Measurements from ENCODE around the gene C17orf67.

C17orf67 gene

DNA sequence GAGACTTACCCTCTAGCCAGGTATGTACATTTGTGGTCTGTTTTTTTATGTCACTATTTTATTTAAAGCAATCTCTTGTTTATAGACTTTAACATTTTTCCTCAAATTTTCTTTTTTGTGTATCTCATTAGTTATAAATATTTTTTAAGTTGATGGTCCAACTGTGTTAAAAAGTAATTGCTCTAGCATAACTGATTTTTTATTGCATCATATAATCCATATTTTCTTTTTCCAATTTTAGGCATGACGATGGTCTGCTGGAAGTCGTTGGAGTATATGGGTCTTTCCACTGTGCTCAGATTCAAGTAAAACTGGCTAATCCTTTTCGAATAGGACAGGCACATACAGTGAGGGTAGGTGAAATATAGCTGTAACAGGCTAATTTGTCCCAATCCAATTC is 28.2 kb upstream of the C17orf67 start:
- no peak overlapping the region for H2BK12ac ChIP-seq (ENCODE audit: low read length)
- no peak overlapping the region for H4K8ac ChIP-seq (ENCODE audit: low read depth, low read length)
- H2BK15ac ChIP-seq (ENCODE audit: low read length): no peak overlapping the region
- no peaks in the 10 kb centered on the region for H3K9me3 ChIP-seq (replicated peaks in 1 of 2; ENCODE audit: control insufficient read depth in 2 of 2, insufficient read depth in 1 of 2, low read depth in 1 of 2, low read length in 2 of 2)
- H2BK5ac ChIP-seq (ENCODE audit: low read length): no peak overlapping the region
- no peak overlapping the region for H2AFZ ChIP-seq (ENCODE audit: low read length)
- no CpG with 5 or more reads among the region's 3 CpGs for WGBS, 2 donors (ENCODE audit: extremely low coverage in 2 of 2, insufficient read length in 2 of 2, insufficient replicate concordance in 1 of 2)
- DNase-seq (ENCODE audit: low spot score): no peak
- H3K4me2 ChIP-seq (ENCODE audit: insufficient read depth, low read length, poor library complexity, severe bottlenecking): no peak overlapping the region
- H3K18ac ChIP-seq (ENCODE audit: low read length): no peak overlapping the region
- H3K9ac ChIP-seq (ENCODE audit: low read depth, low read length, poor library complexity): no peak overlapping the region
- H3K4me1 ChIP-seq (ENCODE audit: control insufficient read depth in 2 of 2, insufficient read depth in 1 of 2, low read depth in 1 of 2, low read length in 2 of 2): peaks cover 0 to 2% of the 10 kb centered on the region in 2 donors
- H3K23ac ChIP-seq (ENCODE audit: low read depth, low read length, poor library complexity): no peak overlapping the region
- H3K4ac ChIP-seq (ENCODE audit: low read length): no peak overlapping the region
- H3K79me1 ChIP-seq (ENCODE audit: low read depth, low read length): no peaks in the 10 kb centered on the region
- no peaks in the 10 kb centered on the region for H3K27me3 ChIP-seq (ENCODE audit: control insufficient read depth in 3 of 3, insufficient read depth in 3 of 3, low read depth in 1 of 3, low read length in 3 of 3)
- H2AK5ac ChIP-seq (ENCODE audit: low read depth, low read length): no peak overlapping the region
- H3K4me3 ChIP-seq (ENCODE audit: low read length in 2 of 2): no peak overlapping the region
- peaks cover 0 to 10% of the 10 kb centered on the region in 2 donors for H3K36me3 ChIP-seq (replicated peaks in 1 of 2; ENCODE audit: control insufficient read depth in 2 of 2, insufficient read depth in 2 of 2, low read length in 2 of 2)
- H3K14ac ChIP-seq (ENCODE audit: low read length): no peak overlapping the region
- no peak overlapping the region for H3K27ac ChIP-seq (replicated peaks; ENCODE audit: low read length)
- no peak overlapping the region for H4K91ac ChIP-seq (ENCODE audit: low read depth, low read length, poor library complexity)
- H2BK120ac ChIP-seq (ENCODE audit: low read depth, low read length): no peak overlapping the region

DNA sequence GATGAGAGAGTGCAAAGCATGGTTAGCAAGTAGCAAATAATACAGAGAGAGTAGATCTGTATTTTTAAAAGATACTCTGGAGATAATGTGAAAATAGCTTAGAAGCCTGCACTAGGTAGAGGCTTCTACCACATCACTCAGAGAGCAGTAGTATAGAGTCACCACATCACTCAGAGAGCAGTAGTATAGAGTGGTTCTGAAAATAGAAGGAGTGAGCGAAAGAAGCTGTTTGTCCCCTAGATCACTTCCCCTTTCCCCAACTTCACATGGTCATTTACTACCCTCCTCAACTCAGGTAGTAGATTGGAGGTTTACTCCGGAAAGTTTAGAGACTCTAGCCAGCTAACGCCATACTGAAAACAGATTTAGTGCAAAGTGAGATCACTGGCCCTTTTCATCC is 17.3 kb upstream of the C17orf67 start:
- Histone ChIP-seq H3K18ac (ENCODE audit: low read length) (no peak overlapping the region), H3K4me2 (ENCODE audit: insufficient read depth, low read length, poor library complexity, severe bottlenecking) (no peak overlapping the region), H2AK5ac (ENCODE audit: low read depth, low read length) (no peak overlapping the region), H3K27me3 (ENCODE audit: control insufficient read depth in 3 of 3, insufficient read depth in 3 of 3, low read depth in 1 of 3, low read length in 3 of 3) (no peaks in the 10 kb centered on the region), H2BK5ac (ENCODE audit: low read length) (no peak overlapping the region), H3K4ac (ENCODE audit: low read length) (no peak overlapping the region), H3K4me3 (ENCODE audit: low read length in 2 of 2) (no peak overlapping the region), H2BK15ac (ENCODE audit: low read length) (no peak overlapping the region), H4K8ac (ENCODE audit: low read depth, low read length) (no peak overlapping the region), H2BK120ac (ENCODE audit: low read depth, low read length) (no peak overlapping the region), H3K23ac (ENCODE audit: low read depth, low read length, poor library complexity) (no peak overlapping the region), H2AFZ (ENCODE audit: low read length) (no peak overlapping the region), H3K9ac (ENCODE audit: low read depth, low read length, poor library complexity) (no peak overlapping the region), H3K4me1 (ENCODE audit: control insufficient read depth in 2 of 2, insufficient read depth in 1 of 2, low read depth in 1 of 2, low read length in 2 of 2) (no peaks in the 10 kb centered on the region), H3K14ac (ENCODE audit: low read length) (no peak overlapping the region), H3K36me3 (replicated peaks in 1 of 2; ENCODE audit: control insufficient read depth in 2 of 2, insufficient read depth in 2 of 2, low read length in 2 of 2) (peaks cover 0 to 16% of the 10 kb centered on the region in 2 donors), H3K79me1 (ENCODE audit: low read depth, low read length) (no peaks in the 10 kb centered on the region), H2BK12ac (ENCODE audit: low read length) (no peak overlapping the region), H4K91ac (ENCODE audit: low read depth, low read length, poor library complexity) (no peak overlapping the region), H3K9me3 (replicated peaks in 1 of 2; ENCODE audit: control insufficient read depth in 2 of 2, insufficient read depth in 1 of 2, low read depth in 1 of 2, low read length in 2 of 2) (no peaks in the 10 kb centered on the region), H3K27ac (replicated peaks; ENCODE audit: low read length) (no peak overlapping the region)
- no peak for DNase-seq (ENCODE audit: low spot score)
- WGBS, 2 donors (ENCODE audit: extremely low coverage in 2 of 2, insufficient read length in 2 of 2, insufficient replicate concordance in 1 of 2): no CpG with 5 or more reads among the region's 3 CpGs

DNA sequence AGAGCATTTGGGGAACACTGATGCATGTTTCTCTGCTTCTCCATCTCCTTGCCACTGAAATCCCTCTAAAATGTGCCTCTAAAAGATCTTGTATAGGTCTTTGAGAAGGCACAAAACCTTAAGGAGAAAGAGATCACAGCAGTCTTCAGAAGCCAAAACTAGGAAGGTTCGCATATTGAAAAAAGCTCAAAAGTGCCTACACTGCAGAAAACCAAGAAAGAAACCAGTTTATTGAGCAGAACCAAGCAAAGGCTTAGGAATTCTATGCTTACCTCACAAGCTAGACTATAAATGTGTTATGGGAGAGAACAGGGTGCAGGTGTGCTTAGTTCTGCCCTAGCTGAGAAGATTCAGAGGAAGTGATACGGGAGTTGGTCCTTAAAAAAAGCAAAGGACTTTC is 16.9 kb upstream of the C17orf67 start:
- Histone ChIP-seq H3K27me3 (ENCODE audit: control insufficient read depth in 3 of 3, insufficient read depth in 3 of 3, low read depth in 1 of 3, low read length in 3 of 3) (no peaks in the 10 kb centered on the region), H2BK12ac (ENCODE audit: low read length) (no peak overlapping the region), H3K79me1 (ENCODE audit: low read depth, low read length) (no peaks in the 10 kb centered on the region), H3K9me3 (replicated peaks in 1 of 2; ENCODE audit: control insufficient read depth in 2 of 2, insufficient read depth in 1 of 2, low read depth in 1 of 2, low read length in 2 of 2) (no peaks in the 10 kb centered on the region), H2AK5ac (ENCODE audit: low read depth, low read length) (no peak overlapping the region), H3K9ac (ENCODE audit: low read depth, low read length, poor library complexity) (no peak overlapping the region), H4K91ac (ENCODE audit: low read depth, low read length, poor library complexity) (no peak overlapping the region), H3K4me2 (ENCODE audit: insufficient read depth, low read length, poor library complexity, severe bottlenecking) (no peak overlapping the region), H3K4me1 (ENCODE audit: control insufficient read depth in 2 of 2, insufficient read depth in 1 of 2, low read depth in 1 of 2, low read length in 2 of 2) (no peaks in the 10 kb centered on the region), H2BK5ac (ENCODE audit: low read length) (no peak overlapping the region), H3K14ac (ENCODE audit: low read length) (no peak overlapping the region), H3K4ac (ENCODE audit: low read length) (no peak overlapping the region), H2AFZ (ENCODE audit: low read length) (no peak overlapping the region), H2BK15ac (ENCODE audit: low read length) (no peak overlapping the region), H3K4me3 (ENCODE audit: low read length in 2 of 2) (no peak overlapping the region), H2BK120ac (ENCODE audit: low read depth, low read length) (no peak overlapping the region), H3K27ac (replicated peaks; ENCODE audit: low read length) (no peak overlapping the region), H3K23ac (ENCODE audit: low read depth, low read length, poor library complexity) (no peak overlapping the region), H3K36me3 (replicated peaks in 1 of 2; ENCODE audit: control insufficient read depth in 2 of 2, insufficient read depth in 2 of 2, low read length in 2 of 2) (peaks cover 0 to 18% of the 10 kb centered on the region in 2 donors), H3K18ac (ENCODE audit: low read length) (no peak overlapping the region), H4K8ac (ENCODE audit: low read depth, low read length) (no peak overlapping the region)
- WGBS, 2 donors (ENCODE audit: extremely low coverage in 2 of 2, insufficient read length in 2 of 2, insufficient replicate concordance in 1 of 2): no CpG with 5 or more reads among the region's 2 CpGs
- no peak for DNase-seq (ENCODE audit: low spot score)

DNA sequence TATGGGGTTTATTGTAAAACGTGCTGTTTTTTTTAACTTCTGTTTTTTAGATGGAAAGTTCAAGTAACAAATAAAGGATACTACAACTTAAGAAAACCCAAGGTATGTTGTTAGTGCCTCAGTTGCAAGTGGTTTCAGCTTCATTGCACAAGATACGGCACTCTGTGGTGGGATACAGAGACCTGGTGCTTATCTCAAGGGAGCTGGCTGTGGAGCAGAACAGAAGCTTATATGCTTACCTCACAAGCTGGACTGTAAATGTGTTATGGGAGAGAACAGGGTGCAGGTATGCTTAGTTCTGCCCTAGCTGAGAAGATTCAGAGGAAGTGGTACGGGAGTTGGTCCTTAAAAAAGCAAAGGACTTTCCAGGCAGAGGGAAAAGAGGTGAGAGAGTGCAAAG is 15.4 kb upstream of the C17orf67 start:
- Histone ChIP-seq H3K27ac (replicated peaks; ENCODE audit: low read length) (no peak overlapping the region), H3K36me3 (replicated peaks in 1 of 2; ENCODE audit: control insufficient read depth in 2 of 2, insufficient read depth in 2 of 2, low read length in 2 of 2) (peaks cover 0 to 18% of the 10 kb centered on the region in 2 donors), H2AFZ (ENCODE audit: low read length) (no peak overlapping the region), H3K4me3 (ENCODE audit: low read length in 2 of 2) (no peak overlapping the region), H2BK12ac (ENCODE audit: low read length) (no peak overlapping the region), H2AK5ac (ENCODE audit: low read depth, low read length) (no peak overlapping the region), H3K27me3 (ENCODE audit: control insufficient read depth in 3 of 3, insufficient read depth in 3 of 3, low read depth in 1 of 3, low read length in 3 of 3) (no peaks in the 10 kb centered on the region), H3K14ac (ENCODE audit: low read length) (no peak overlapping the region), H3K9ac (ENCODE audit: low read depth, low read length, poor library complexity) (no peak overlapping the region), H3K23ac (ENCODE audit: low read depth, low read length, poor library complexity) (no peak overlapping the region), H3K4me1 (ENCODE audit: control insufficient read depth in 2 of 2, insufficient read depth in 1 of 2, low read depth in 1 of 2, low read length in 2 of 2) (no peaks in the 10 kb centered on the region), H2BK120ac (ENCODE audit: low read depth, low read length) (no peak overlapping the region), H4K91ac (ENCODE audit: low read depth, low read length, poor library complexity) (no peak overlapping the region), H3K18ac (ENCODE audit: low read length) (no peak overlapping the region), H2BK5ac (ENCODE audit: low read length) (no peak overlapping the region), H3K9me3 (replicated peaks in 1 of 2; ENCODE audit: control insufficient read depth in 2 of 2, insufficient read depth in 1 of 2, low read depth in 1 of 2, low read length in 2 of 2) (no peaks in the 10 kb centered on the region), H4K8ac (ENCODE audit: low read depth, low read length) (no peak overlapping the region), H2BK15ac (ENCODE audit: low read length) (no peak overlapping the region), H3K4ac (ENCODE audit: low read length) (no peak overlapping the region), H3K79me1 (ENCODE audit: low read depth, low read length) (no peaks in the 10 kb centered on the region), H3K4me2 (ENCODE audit: insufficient read depth, low read length, poor library complexity, severe bottlenecking) (no peak overlapping the region)
- no CpG with 5 or more reads among the region's 3 CpGs for WGBS, 2 donors (ENCODE audit: extremely low coverage in 2 of 2, insufficient read length in 2 of 2, insufficient replicate concordance in 1 of 2)
- DNase-seq (ENCODE audit: low spot score): no peak

All from neuronal stem cell (in vitro differentiated cells).